WERI-Rb-1 (cell line): Measurements from ENCODE around the gene TMEM132A.

ENCODE experiments used
- DNase-seq: peaks from one replicate; pipeline ENCODE4 v3.0.0-alpha.2; 2020
- H3K27ac ChIP-seq: fragments of 250-450 bp; sonication (Bioruptor Pico); 2 replicates; pipeline ENCODE4 v1.5.1; 2020; ENCODE audit warnings: mild to moderate bottlenecking, moderate library complexity
- H3K27me3 ChIP-seq: fragments of 250-450 bp; sonication (Bioruptor Pico); 2 replicates; pipeline ENCODE4 v1.5.1; 2021; ENCODE audit warnings: mild to moderate bottlenecking, low read depth, moderate library complexity; ENCODE audit not compliant: insufficient read depth, severe bottlenecking
- H3K36me3 ChIP-seq: fragments of 250-450 bp; sonication (Bioruptor Pico); 2 replicates; pipeline ENCODE4 v1.5.1; 2020; ENCODE audit warnings: mild to moderate bottlenecking, moderate library complexity
- H3K4me3 ChIP-seq: 2 replicates; pipeline ENCODE4 v1.5.1; 2011; ENCODE audit warnings: low read depth, mild to moderate bottlenecking, control low read depth, low read length
- H3K9me3 ChIP-seq: fragments of 250-450 bp; sonication (Bioruptor Pico); 2 replicates; pipeline ENCODE4 v1.5.1; 2021; ENCODE audit warnings: mild to moderate bottlenecking, moderate library complexity; ENCODE audit not compliant: severe bottlenecking
- CTCF ChIP-seq: IDR thresholded peaks from 2 replicates; pipeline ENCODE4 v1.5.1; 2011; ENCODE audit warnings: low read depth, mild to moderate bottlenecking, control low read depth, inconsistent platforms, low read length

Gene TMEM132A

GRCh38 chr11:60890696-60891095, 33.6 kb upstream of the TMEM132A start:
- TF ChIP-seq CTCF, result no peak
- DNase-seq, result no peak
- Histone ChIP-seq H3K27me3 (no peaks in the 10 kb centered on the region), H3K9me3 (no peaks in the 10 kb centered on the region), H3K27ac (no peak overlapping the region), H3K4me3 (no peak overlapping the region), H3K36me3 (peaks cover 45% of the 10 kb centered on the region)

GRCh38 chr11:60891103-60891741, 33.0 kb upstream of the TMEM132A start:
- H3K36me3 ChIP-seq, result peaks cover 50% of the 10 kb centered on the region
- no peak for TF ChIP-seq CTCF
- H3K9me3 ChIP-seq, result no peaks in the 10 kb centered on the region
- no peak overlapping the region for H3K27ac ChIP-seq
- no peak for DNase-seq
- no peak overlapping the region for H3K4me3 ChIP-seq
- H3K27me3 ChIP-seq, result no peaks in the 10 kb centered on the region

- H3K9me3 ChIP-seq, result no peaks in the 10 kb centered on the region
- no peak for TF ChIP-seq CTCF
These were observed 28.6 kb upstream of the TMEM132A start for GRCh38 chr11:60895687-60896086.

GRCh38 chr11:60897496-60897895, 26.8 kb upstream of the TMEM132A start:
- H3K4me3 ChIP-seq, result no peak overlapping the region
- no peak for DNase-seq
- TF ChIP-seq CTCF, result no peak
- no peaks in the 10 kb centered on the region for H3K9me3 ChIP-seq
- H3K36me3 ChIP-seq, result peaks cover 95% of the 10 kb centered on the region
- H3K27ac ChIP-seq, result no peak overlapping the region
- H3K27me3 ChIP-seq, result no peaks in the 10 kb centered on the region

More at GRCh38 chr11:60895687-60896086, 28.6 kb upstream of the TMEM132A start:
- H3K27me3 ChIP-seq, result no peaks in the 10 kb centered on the region
- peaks cover 91% of the 10 kb centered on the region for H3K36me3 ChIP-seq
- H3K4me3 ChIP-seq, result no peak overlapping the region
- no peak for DNase-seq
- H3K27ac ChIP-seq, result no peak overlapping the region

- Histone ChIP-seq H3K36me3 (peaks cover 96% of the 10 kb centered on the region), H3K9me3 (no peaks in the 10 kb centered on the region), H3K27ac (no peak overlapping the region), H3K4me3 (no peak overlapping the region), H3K27me3 (no peaks in the 10 kb centered on the region)
- peak; percentile 27 for DNase-seq
- TF ChIP-seq CTCF, result peak; percentile 83
These were observed 25.0 kb upstream of the TMEM132A start for GRCh38 chr11:60899046-60899936.
